MCF 10A (cell line): ENCODE results near the gene ZNF266. TPM values are rescaled to one million over a fixed set of nuclear protein-coding genes. Genes with fewer than 3 reads are reported as not detected.

Experiments used
- BruUV-seq: library from RNA; stranded (reverse); fragments of 400-500 nt; replicated peaks from 2 replicates; lab custom pipeline; 2021; lab: Mats Ljungman, UMichigan
- CTCF ChIA-PET: fragments of 300-600 bp; sonication (Branson Sonifier 250); formaldehyde crosslinking; extraction: SDS; loops from one replicate; lab custom pipeline; 2021; ENCODE audit warnings: antibody characterized with exemption, inconsistent platforms; lab: Yijun Ruan, JAX
- POLR2A ChIA-PET: fragments of 300-600, 350-650 bp; sonication (Branson Sonifier 250); formaldehyde crosslinking; extraction: SDS; loops from one replicate; lab custom pipeline; 2020; ENCODE audit warnings: antibody characterized with exemption, inconsistent platforms; lab: Yijun Ruan, JAX
- DNase-seq: peaks from one replicate; pipeline ENCODE4 v3.0.0-alpha.2; 2018; ENCODE audit not compliant: unreplicated experiment
- H3K27ac Mint-ChIP-seq: one replicate; pipeline ENCODE4 v1.8.0; 2022; ENCODE audit warnings: mild to moderate bottlenecking, low read depth, mixed read lengths; ENCODE audit not compliant: unreplicated experiment
- H3K27me3 Mint-ChIP-seq: one replicate; pipeline ENCODE4 v1.8.0; 2022; ENCODE audit warnings: mixed read lengths; ENCODE audit not compliant: insufficient read depth, unreplicated experiment
- H3K36me3 Mint-ChIP-seq: one replicate; pipeline ENCODE4 v1.8.0; 2022; ENCODE audit warnings: mild to moderate bottlenecking, moderate library complexity, mixed read lengths; ENCODE audit not compliant: insufficient read depth, unreplicated experiment
- H3K4me1 Mint-ChIP-seq: one replicate; pipeline ENCODE4 v1.8.0; 2022; ENCODE audit warnings: mixed read lengths; ENCODE audit not compliant: insufficient read depth, unreplicated experiment
- H3K4me3 Mint-ChIP-seq: one replicate; pipeline ENCODE4 v1.8.0; 2022; ENCODE audit warnings: mild to moderate bottlenecking, moderate library complexity, mixed read lengths; ENCODE audit not compliant: unreplicated experiment
- H3K9me3 Mint-ChIP-seq: one replicate; pipeline ENCODE4 v1.8.0; 2022; ENCODE audit warnings: mixed read lengths; ENCODE audit not compliant: unreplicated experiment
- intact Hi-C: fragments of 100-400 bp; cut with micrococcal nuclease; formaldehyde crosslinking; loops from 2 replicates; pipeline ENCODE4 v1.14.1; 2022
- total RNA-seq: library from RNA; stranded (reverse); gene quantifications from 2 replicates; pipeline ENCODE4 v1.2.3, GENCODE V29; 2022
- TF ChIP-seq, protein P1 (sequence below): fragments of 200-600 bp; IDR thresholded peaks from one replicate; pipeline ENCODE4 v1.8.0; 2022; ENCODE audit warnings: antibody characterized with exemption, mild to moderate bottlenecking; ENCODE audit not compliant: unreplicated experiment

The ZNF266 gene
- total RNA-seq, 1 experiment from 2014 or later = 17.0 TPM

DNA sequence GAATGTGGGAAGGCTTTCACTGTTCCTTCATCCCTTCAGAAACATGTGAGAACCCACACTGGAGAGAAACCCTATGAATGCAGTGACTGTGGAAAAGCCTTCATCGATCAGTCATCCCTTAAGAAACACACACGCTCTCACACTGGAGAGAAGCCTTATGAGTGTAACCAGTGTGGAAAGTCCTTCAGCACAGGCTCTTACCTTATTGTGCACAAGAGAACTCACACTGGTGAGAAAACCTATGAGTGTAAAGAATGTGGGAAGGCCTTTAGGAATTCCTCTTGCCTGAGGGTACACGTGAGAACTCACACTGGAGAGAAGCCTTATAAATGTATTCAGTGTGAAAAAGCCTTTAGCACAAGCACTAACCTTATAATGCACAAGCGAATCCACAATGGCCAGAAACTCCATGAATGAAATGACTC lies 54.0 kb downstream of the ZNF266 start:
- no peaks in the 10 kb centered on the region for H3K27me3 Mint-ChIP-seq
- no peak overlapping the region for H3K4me3 Mint-ChIP-seq
- POLR2A ChIA-PET = no interaction called here
- H3K27ac Mint-ChIP-seq = no peak overlapping the region
- H3K9me3 Mint-ChIP-seq = peaks cover 28% of the 10 kb centered on the region
- BruUV-seq = no TSS peak
- no peaks in the 10 kb centered on the region for H3K4me1 Mint-ChIP-seq
- TF ChIP-seq, protein P1, sequence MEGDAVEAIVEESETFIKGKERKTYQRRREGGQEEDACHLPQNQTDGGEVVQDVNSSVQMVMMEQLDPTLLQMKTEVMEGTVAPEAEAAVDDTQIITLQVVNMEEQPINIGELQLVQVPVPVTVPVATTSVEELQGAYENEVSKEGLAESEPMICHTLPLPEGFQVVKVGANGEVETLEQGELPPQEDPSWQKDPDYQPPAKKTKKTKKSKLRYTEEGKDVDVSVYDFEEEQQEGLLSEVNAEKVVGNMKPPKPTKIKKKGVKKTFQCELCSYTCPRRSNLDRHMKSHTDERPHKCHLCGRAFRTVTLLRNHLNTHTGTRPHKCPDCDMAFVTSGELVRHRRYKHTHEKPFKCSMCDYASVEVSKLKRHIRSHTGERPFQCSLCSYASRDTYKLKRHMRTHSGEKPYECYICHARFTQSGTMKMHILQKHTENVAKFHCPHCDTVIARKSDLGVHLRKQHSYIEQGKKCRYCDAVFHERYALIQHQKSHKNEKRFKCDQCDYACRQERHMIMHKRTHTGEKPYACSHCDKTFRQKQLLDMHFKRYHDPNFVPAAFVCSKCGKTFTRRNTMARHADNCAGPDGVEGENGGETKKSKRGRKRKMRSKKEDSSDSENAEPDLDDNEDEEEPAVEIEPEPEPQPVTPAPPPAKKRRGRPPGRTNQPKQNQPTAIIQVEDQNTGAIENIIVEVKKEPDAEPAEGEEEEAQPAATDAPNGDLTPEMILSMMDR = no peak
- H3K36me3 Mint-ChIP-seq = peaks cover 7% of the 10 kb centered on the region
- intact Hi-C loops = no loop called here
- CTCF ChIA-PET = no interaction called here
- no peak for DNase-seq

DNA sequence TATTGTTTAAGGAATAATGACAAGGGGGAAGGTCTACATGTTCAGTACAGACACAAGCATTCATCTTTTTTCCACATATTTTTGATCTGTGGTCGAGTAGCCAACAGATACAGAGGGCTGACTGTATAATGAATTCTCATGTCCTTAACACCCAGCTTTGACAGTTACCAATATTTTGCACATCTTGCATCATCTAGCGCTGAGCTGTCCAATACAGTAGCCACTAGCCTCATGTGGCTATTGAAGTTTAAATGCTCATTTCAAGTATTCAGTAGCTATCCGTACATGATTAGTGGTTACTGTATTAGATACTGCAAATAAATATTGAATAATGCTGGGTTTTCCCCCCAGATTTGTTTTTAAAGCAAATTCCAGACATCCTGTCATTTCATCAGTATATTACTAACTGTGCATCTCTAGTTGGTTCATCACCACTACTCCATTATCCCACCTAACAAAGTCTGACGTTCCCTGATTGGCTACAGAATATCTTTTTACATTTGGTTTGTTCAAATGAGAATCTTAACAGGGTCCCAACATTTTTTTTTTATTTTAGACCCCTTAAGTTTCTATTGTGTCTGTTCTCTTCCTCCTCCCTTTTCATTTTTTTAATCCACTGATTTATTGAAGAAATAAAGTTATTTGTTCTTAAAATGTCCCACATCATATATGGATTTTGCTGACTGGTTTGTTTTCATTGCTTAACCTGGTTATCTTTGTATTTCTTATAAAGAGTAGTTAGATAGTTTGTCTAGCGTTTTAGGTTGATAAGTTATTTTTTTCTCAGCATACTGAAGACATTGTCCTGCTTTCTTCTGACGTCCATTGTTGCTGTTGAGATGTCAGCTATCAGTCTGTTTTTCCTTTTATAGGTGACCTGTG lies 64.4 kb downstream of the ZNF266 start:
- no peak overlapping the region for H3K27ac Mint-ChIP-seq
- intact Hi-C loops = no loop called here
- no peaks in the 10 kb centered on the region for H3K36me3 Mint-ChIP-seq

DNA sequence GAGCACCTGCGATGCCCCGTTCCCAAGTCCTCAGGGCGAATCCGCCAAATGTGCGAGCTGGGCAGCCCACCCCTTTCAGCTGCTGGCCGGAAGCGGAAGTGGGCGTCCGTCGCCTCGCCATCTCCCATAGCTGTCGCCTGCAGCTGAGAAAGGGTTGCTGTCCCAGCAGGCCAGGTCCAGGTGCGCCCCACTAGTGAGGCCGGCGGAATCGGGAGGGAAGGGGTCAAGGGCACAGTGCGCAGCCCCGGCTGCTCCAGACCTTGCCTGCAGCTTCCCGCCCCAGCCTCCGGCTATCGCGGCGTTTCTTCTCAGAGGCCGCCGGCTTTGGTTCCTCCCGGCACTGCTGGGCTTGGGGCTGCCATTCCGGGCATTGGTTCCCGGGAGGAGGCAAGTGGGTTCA lies 72.5 kb downstream of the ZNF266 start, which contains the start of gene ZNF177:
ZNF177 (plus strand) TSS at position 109 of the 400 bp plus-strand sequence. CDS start 15,299 bp downstream, outside the sequence.
- Mint-ChIP-seq H3K4me3 (no peak within 1 kb of the TSS), H3K4me1 (no peaks in the 10 kb centered on the region), H3K27me3 (no peaks in the 10 kb centered on the region), H3K36me3 (no peaks in the 10 kb centered on the region), H3K9me3 (peaks cover 27% of the 10 kb centered on the region), H3K27ac (no peak within 1 kb of the TSS)
- CTCF ChIA-PET = no interaction called here
- POLR2A ChIA-PET = no interaction called here
- TF ChIP-seq, protein P1 = no peak
- DNase-seq = no peak
- BruUV-seq = no TSS peak
- intact Hi-C loops = no loop called here

More for the DNA sequence above, 64.4 kb downstream of the ZNF266 start:
- Mint-ChIP-seq H3K9me3 (peaks cover 30% of the 10 kb centered on the region), H3K4me1 (no peaks in the 10 kb centered on the region), H3K27me3 (no peaks in the 10 kb centered on the region), H3K4me3 (no peak overlapping the region)
- ChIA-PET CTCF (interaction anchor here (0.6 to 1.9 kb wide), 2 partner anchors 35 to 165 kb away, joined by 3 to 4 read pairs; no protein-coding TSS in a partner anchor), POLR2A (no interaction called here)
- no TSS peak for BruUV-seq
- TF ChIP-seq, protein P1 = no peak
- DNase-seq = no peak

Other genes starting within 250 kb of the ZNF266 start
- gene OR7D4, start 216.0 kb downstream of the ZNF266 start, total RNA-seq = not detected in 2 replicates
- gene OR7E24, start 184.6 kb downstream of the ZNF266 start, total RNA-seq = not detected in 2 replicates
- gene ZNF699, start 125.7 kb downstream of the ZNF266 start, total RNA-seq = 6.4 and 6.7 TPM in 2 replicates
- 10.7 and 13.1 TPM in 2 replicates for gene ZNF559, start 111.4 kb downstream of the ZNF266 start, total RNA-seq
- gene ZNF177, start 72.6 kb downstream of the ZNF266 start, total RNA-seq = 0.79 and 3.0 TPM in 2 replicates
- not detected in 2 replicates for gene ZNF560, start 63.0 kb upstream of the ZNF266 start, total RNA-seq
- 8.1 and 13.2 TPM in 2 replicates for gene ZNF426, start 103.1 kb upstream of the ZNF266 start, total RNA-seq
- gene ZNF121, start 148.9 kb upstream of the ZNF266 start, total RNA-seq = 51.9 and 63.9 TPM in 2 replicates
- 37.0 and 37.7 TPM in 2 replicates for gene ZNF561, start 185.7 kb upstream of the ZNF266 start, total RNA-seq
- 56.4 and 56.5 TPM in 2 replicates for gene ZNF562, start 239.5 kb upstream of the ZNF266 start, total RNA-seq